NB4 (cell line): ENCODE measurements around the gene TRIM74.
"Not testable (repeated sequence)": the region's sequence is repeated elsewhere in the genome, so short reads cannot be mapped to it uniquely, and the experiment has no call there.

Source experiments
- DNase-seq: peaks from one replicate; pipeline ENCODE4 v3.0.0; 2010; ENCODE audit warnings: low read depth
- H3K4me3 ChIP-seq: one replicate; pipeline ENCODE4 v1.5.1; 2011; ENCODE audit warnings: mild to moderate bottlenecking, low read depth, low read length, moderate library complexity
- MYC ChIP-seq: IDR thresholded peaks from 2 replicates; pipeline ENCODE4 v1.6.1; 2011; ENCODE audit warnings: low read depth, low read length
- POLR2A ChIP-seq: IDR thresholded peaks from 2 replicates; pipeline ENCODE4 v1.6.1; 2011; ENCODE audit warnings: mild to moderate bottlenecking; ENCODE audit not compliant: insufficient read length; ENCODE audit errors: extremely low read depth
- TF ChIP-seq, protein P1 (sequence below): IDR thresholded peaks from 2 replicates; pipeline ENCODE4 v1.6.1; 2011; ENCODE audit warnings: low read depth, low read length
- TF ChIP-seq, protein P2 (sequence below): IDR thresholded peaks from one replicate; pipeline ENCODE4 v1.5.1; 2012; ENCODE audit warnings: low read depth, low read length

The TRIM74 gene

DNA sequence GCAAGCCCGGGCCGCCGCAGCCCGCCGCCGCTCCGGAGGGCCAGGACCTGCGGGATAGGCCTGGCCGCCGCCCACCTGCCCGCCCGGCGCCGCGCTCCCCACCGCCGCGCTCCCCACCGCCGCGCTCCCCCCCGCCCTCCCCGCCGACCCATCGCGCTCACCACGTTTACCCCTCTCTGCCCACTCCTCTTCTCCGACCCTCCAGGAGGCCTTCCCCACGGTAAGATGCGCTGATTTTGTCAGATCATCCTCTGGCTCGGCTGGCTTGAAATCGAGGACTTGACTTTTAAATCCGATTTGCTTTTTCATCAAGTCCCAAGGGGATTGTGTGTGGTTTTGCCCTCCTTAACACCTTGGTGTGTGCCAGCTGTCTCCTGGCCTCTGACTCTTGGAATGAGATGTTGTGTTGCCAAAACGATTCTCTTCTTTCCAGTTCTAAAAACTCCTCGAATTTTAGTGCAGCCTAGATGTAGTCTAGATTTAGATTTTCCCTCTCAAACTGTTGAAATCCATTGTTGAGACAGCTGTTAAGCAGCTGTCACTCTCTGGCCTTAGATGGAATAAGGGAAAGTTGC lies 43.6 kb downstream of the TRIM74 start:
- DNase-seq = peak; percentile 56
- peak overlapping the region; percentile 92 for H3K4me3 ChIP-seq
- TF ChIP-seq, protein P1, sequence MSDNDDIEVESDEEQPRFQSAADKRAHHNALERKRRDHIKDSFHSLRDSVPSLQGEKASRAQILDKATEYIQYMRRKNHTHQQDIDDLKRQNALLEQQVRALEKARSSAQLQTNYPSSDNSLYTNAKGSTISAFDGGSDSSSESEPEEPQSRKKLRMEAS = no peak
- TF ChIP-seq, protein P2, sequence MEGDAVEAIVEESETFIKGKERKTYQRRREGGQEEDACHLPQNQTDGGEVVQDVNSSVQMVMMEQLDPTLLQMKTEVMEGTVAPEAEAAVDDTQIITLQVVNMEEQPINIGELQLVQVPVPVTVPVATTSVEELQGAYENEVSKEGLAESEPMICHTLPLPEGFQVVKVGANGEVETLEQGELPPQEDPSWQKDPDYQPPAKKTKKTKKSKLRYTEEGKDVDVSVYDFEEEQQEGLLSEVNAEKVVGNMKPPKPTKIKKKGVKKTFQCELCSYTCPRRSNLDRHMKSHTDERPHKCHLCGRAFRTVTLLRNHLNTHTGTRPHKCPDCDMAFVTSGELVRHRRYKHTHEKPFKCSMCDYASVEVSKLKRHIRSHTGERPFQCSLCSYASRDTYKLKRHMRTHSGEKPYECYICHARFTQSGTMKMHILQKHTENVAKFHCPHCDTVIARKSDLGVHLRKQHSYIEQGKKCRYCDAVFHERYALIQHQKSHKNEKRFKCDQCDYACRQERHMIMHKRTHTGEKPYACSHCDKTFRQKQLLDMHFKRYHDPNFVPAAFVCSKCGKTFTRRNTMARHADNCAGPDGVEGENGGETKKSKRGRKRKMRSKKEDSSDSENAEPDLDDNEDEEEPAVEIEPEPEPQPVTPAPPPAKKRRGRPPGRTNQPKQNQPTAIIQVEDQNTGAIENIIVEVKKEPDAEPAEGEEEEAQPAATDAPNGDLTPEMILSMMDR = no peak
- TF ChIP-seq MYC = no peak
- TF ChIP-seq POLR2A = no peak

DNA sequence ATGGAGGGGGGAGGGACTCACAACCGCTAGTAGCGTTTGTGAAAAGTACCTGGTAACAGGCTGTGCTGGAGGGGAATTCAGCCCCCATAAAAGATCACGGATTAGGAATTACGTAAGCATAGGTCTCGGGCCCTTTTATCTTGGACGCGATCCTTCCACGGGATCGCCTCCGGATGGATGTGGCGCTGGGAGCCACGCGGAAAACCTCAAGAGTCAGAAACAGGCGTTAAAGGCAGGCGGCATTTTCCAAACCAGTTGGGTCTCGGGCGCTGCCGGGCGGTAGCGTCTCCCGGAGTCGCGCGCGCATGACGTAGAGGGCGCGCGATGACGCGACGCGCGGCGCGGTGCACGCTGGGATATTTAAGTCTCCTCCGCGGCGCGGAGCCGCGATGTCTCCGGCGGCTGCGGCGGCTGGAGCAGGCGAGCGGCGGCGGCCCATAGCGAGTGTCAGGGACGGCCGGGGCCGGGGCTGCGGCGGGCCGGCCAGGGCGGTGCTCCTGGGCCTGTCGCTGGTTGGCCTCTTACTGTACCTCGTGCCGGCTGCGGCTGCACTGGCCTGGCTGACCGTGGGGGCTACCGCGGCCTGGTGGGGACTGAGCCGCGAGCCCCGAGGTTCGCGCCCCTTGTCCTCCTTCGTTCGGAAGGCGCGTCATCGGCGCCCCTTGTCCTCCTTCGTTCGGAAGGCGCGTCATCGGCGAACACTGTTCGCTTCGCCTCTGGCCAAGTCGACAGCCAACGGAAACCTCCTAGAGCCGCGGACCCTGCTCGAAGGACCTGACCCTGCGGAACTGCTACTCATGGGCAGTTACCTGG lies 44.3 kb downstream of the TRIM74 start, which contains the start of gene POM121:
Gene POM121, plus strand, starts transcription at position 363 of the 813 bp plus-strand sequence. Its CDS starts 27 bp downstream, at position 390.
- peak; percentile 96 for DNase-seq
- H3K4me3 ChIP-seq = peak within 1 kb of the TSS; percentile 92
- peak; percentile 68 for TF ChIP-seq POLR2A
- TF ChIP-seq MYC = peak; percentile 92
- TF ChIP-seq, protein P1 = peak; percentile 77
- TF ChIP-seq, protein P2 = no peak

DNA sequence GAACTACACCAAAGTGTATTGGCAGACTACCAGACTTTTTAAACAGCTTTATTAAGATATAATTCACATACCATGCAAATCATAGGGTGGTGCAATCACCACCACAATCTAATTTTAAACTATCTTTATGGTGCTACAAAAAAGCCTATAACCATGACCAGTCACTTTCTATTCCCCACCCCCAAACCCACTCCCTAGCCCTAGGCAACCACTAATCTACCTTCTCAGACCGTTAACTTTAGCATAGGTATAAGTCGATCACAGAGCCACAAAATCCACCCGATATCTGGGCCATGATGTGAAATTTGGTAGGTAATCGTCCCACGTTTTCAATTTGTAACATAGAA lies 44.9 kb downstream of the TRIM74 start:
- TF ChIP-seq, protein P2 = no peak
- TF ChIP-seq, protein P1 = no peak
- no peak for TF ChIP-seq POLR2A
- TF ChIP-seq MYC = no peak
- DNase-seq = no peak
- peak overlapping the region; percentile 92 for H3K4me3 ChIP-seq

DNA sequence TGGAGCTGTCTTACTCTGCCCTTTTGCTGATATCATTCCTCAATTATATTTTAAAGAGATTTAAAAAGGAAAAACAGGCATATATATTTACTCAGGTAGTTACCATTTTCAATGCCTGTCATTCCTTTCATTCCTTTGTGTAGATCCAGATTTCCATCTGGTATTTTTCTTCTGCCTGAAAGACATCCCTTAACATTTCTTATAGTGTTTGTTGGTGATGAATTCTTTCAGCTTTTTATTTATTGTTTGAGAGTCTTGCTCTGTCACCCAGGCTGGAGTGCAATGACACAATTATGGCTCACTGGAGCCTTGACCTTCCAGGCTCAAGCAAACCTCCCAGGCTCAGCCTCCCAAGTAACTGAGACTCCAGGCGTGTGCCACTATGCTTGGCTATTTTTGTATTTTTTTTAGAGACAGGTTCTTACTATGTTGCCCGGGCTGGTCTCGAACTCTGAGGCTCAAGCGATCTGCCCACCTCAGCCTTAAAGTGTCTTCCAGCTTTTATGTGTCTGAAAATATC lies 50.0 kb downstream of the TRIM74 start:
- TF ChIP-seq POLR2A = no peak
- TF ChIP-seq, protein P1 = no peak
- TF ChIP-seq, protein P2 = no peak
- no peak for TF ChIP-seq MYC
- H3K4me3 ChIP-seq = no peak overlapping the region
- no peak for DNase-seq

DNA sequence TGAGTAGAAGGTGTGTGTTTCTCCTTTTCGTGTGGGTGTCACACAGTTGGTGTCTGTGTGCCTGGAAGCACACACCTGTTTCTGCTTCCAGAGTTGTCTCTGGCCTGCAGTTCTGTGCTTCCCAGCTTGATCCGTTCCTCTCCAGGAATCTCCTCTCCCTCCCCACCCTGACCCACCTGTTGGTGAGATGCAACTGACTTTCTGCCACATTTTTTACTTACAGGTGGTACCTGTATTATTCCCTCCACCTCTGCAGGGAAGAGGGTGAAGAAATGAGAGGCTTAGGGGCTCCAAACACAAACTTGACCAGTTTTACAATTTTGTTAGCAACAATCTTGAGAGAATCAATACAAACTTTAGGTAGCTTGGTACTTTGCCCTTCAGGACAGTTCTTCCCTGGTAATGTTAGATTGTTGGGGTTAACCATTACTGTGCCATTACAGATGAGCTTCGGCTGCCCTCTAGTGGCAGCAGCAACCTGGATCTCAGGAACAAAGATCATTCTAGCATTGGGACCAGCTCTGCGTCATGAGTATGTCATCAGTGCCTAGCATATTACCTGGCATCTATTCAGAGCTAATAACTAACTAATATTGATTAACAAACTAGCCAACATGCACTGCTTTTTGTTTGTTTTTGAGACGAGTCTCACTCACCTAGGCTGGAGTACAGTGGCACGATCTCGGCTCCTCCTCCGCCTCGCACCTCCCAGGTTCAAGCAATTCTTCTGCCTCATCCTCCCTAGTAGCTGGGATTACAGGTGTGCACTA lies 54.3 kb downstream of the TRIM74 start:
- TF ChIP-seq, protein P2 = peak; percentile 60
- DNase-seq = peak; percentile 63
- not testable (repeated sequence) for H3K4me3 ChIP-seq

DNA sequence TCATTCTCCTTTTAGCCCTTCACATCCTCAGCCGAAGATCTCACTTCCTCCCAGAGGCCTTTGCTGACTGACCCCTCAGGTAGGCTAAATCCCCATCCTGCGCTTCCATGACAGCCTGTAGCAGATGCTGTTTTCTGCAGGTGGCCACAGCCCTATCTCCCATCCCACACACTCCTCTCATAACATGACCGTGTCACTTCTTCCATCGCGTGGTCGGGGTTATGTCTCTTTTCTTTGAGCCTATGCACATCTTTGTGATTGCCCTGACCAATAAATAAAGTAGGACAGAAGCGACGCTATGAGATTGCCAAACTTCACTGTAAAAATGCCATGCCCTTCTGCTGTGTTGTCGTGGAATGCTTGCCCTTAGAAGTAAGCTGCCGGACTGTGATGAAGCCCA lies 55.5 kb downstream of the TRIM74 start:
- H3K4me3 ChIP-seq, DNase-seq: not testable (repeated sequence)

DNA sequence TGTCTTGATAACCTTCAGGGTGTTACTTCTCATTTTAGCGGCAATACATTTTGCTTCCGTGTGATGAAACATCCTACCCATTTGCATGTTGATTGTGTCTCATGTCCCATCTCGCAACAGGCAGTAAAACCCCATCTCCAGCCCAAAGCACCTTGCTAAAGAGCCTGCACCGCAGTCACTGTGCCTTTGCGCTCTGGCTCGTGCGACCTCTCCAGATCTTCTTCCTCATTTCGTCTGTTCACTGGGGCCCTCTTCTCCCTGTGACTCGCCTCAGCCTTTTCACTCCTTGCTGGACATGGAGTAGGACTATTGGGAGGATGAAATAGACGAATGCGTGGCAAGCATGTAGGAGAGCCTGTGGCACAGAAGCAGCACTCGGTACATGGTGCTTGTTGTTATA lies 57.9 kb downstream of the TRIM74 start:
- peak; percentile 82 for DNase-seq

More for the DNA sequence above, 57.9 kb downstream of the TRIM74 start:
- not testable (repeated sequence) for H3K4me3 ChIP-seq
